CD1c-positive myeloid dendritic cell (primary cell): ENCODE data around the gene MDC1.

Experiments used
- DNase-seq: peaks from one replicate; pipeline ENCODE4 v3.0.0-alpha.2; 2016; ENCODE audit errors: extremely low spot score

MDC1 gene

DNA sequence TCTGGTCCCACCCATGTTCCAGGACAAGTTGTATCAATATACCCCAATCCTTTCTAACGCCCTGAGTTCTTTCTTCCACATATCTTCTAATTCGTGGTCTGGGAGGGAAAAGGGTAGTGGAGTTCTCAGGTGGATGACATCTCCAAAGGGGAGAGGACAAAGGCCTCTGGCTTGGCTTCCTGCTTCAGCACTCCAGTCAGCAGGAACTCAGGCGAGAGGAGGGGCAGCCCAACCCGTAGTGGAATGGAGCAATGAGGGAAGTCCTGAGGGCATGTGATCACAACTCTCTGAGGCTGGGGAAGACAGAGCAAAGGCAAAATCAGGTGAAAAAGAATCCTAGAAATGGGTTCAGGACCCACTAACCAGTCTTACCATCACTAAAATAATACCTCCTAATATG, 16.7 kb downstream of the MDC1 start:
- DNase-seq: peak; percentile 61

DNA sequence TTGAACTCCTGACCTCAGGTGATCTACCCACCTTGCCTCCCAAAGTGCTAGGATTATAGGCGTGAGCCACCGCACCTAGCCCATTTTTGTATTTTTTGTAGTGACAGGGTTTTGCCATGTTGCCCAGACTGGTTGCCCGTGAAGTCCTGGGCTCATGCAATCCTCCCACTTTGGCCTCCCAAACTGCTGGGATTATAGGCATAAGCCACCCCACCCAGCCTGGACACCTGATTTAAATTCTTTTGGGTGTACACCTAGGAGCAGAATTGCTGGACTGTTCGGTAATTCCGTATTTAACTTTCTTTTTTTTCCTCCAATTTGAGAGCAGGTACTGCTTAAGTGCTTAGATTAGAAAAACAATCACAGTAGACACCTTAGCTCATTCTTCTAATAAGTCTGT, 20.6 kb downstream of the MDC1 start:
- DNase-seq: no peak

DNA sequence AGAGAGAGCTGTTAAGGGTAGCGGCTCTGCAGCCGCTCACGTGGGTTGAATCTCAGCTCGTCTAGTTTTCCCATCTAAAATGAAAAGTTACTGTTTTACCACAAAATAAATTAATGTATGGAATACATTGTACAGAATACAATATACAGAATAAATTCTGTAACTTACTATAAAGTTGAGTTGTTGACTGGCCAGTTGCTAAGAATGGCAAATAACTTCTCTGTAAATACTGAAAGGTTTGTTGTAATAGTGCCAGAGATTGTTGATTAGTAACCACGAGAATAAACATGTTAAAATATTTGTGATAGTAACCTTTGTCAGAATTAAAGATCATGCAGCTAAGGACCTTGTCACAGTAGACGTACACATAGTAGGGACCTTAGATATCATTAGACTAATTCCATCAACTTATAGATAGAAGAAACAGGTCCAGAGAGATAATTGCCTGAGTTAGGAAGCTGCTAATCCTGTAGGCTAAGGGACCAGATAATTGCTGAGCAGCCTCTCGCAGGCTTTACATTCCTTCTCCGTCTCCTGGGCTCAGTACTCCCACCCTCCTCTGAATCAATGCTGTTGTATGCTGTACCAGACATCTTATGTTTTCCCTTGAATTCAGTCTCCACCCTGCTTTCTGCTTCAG, 25.8 kb downstream of the MDC1 start:
- DNase-seq: no peak

DNA sequence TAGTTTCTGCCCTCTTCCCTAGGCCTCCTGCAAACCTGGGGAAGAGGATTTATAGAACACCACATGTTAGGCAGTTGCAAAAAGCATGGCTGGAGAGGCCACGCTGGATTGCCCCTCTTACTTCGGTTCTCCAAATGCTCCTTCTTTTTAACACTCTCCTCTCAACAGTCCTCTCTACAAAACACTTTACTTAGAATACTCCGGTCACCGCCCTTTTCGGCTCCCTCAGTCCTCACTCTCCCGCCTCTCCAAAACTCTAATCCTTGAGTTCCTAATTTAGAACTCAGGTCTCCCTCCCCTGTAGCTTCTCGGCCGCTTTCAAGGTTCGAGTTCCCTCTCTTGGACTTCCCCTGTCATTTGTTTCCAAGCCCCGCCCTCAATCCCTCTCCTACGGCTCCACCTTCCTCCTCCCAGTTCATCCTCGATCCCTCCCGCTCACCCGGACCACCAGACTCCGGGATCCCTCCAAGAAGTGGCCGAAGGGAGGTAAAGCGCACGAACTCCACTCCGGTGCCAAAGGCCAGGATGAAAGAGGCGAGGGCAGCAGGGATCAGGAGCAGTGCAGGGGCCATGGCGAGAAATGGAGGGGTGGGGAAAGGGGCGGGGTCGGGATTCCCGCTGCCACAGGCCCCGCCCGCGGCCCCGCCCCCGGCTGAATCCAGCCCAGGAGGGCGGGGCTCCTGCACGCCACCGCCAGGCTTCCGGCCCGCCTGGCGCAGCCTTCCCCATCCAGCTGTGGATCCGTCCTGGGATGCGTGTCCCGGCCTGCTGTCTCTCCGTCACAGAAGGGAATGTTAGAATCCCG, 26.5 kb downstream of the MDC1 start, which contains the start of gene NRM:
TSS of gene NRM (minus strand) at position 582 of the 805 bp plus-strand sequence. CDS start at position 572, 10 bp downstream.
- DNase-seq: peak; percentile 91

DNA sequence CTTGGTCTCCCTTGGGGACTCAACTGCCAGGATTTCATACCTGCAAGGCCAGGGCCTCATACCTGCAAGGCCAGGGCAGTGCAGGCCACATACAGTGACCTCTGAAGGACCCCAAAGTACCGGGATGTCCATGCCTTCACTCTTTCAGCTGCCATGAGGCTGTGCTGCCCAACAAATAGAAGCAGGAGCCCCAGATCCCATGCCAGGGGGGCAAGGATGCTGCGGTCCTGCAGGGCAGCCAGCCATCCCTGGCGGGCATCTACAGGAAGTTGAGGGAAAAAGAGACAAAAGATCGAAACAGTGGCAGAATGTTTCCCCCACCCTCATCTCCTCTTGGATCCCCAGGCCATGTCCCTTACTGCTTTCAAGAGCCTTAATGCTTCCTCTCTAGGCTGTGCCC, 27.1 kb downstream of the MDC1 start:
- DNase-seq: no peak

DNA sequence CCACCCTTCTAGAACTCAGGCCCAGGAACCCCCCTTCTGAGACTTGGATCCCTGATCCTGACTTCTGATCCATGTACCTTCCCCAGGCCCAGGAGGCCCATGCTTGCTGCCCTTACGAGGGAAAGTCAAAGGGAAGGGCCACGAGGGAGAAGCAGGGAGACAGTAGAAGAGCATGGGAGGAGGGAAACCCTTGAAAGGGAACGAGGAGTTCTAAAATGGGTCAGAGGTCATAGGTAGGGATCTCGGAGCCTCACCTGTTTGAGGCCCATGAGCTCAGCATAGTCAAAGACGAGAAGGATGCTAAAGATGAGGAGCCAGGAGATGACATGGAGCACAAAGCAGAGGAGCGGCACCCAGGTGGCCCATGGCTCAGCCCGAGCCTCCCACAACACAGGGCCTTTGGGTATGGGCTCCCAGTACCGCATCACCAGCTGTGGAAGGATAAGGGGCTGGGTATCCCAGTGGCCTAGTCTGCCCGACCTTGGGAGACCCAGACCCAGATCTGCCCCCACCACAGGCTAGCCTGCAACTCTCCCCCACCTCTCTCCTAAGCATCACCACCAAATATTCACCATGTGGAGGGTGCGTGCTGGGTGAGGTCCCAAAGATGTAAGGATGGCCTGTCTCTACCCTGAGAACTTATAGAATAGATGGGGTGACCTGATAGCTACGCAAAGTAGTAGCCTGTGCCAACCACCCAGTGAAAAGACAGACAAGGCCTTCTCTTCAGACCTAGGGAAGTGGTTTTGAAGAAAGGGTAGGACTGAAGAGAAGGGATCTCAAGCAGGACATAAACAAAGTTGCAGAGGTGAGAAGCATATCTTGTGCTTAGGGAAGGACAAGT, 27.8 kb downstream of the MDC1 start:
- no peak for DNase-seq

DNA sequence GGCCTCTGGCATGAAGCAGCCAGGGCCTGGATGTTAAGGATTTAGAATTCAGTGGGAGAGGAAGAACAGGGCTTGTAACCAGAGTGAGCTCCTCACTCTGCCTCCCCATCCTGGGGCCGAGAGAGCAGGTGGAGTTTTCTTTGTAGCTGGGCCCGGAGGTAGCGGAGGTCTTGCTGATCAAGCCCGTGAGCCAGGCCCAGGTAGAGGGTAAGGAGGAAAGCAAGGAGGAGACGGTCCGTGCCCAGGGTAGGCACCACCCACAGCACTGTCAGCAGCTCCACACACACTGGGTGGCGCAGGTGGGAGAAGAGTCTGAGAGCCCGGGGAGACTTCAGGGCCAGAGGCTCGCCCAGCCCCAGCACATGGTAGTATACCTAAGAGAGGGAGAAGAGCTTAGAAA, 28.5 kb downstream of the MDC1 start:
- DNase-seq: no peak

DNA sequence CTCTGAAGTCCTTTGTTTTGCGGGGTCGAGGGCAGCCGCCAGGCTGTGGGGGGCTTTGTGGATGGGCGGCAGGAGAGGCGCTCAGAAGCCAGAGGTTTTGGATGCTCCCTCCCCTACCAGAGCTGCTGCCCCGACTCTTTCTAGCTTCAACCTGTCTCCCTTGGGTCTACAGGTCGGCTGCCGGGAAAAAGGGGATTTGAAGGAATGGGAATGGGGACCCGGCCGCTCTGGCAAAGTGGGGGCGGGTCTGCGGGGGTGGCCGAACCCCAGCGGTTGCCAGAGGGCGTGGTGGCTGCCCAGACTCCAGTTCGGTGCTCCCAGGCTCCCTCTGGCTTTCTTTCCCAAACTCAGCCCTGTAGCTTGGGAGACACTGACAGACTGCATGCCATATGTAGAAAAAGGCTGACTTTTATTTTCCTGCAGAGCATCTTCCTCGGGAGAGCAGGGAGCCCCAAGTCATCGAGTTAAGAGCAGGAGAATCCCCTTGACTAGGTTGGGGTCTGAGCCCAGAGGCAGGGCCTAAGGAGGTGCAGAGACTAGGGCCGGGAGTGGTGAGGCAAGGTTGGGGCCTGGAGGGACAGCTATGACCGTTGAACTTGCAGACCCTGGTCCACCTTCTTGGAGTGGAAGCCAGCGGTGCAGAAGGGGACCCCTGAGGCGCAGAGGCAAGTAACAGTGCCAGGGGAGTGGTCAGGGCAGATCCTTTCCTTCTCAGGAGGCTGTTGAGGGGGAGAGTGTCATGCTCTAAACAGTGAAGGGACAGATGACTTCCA, 29.2 kb downstream of the MDC1 start:
- DNase-seq: no peak

DNA sequence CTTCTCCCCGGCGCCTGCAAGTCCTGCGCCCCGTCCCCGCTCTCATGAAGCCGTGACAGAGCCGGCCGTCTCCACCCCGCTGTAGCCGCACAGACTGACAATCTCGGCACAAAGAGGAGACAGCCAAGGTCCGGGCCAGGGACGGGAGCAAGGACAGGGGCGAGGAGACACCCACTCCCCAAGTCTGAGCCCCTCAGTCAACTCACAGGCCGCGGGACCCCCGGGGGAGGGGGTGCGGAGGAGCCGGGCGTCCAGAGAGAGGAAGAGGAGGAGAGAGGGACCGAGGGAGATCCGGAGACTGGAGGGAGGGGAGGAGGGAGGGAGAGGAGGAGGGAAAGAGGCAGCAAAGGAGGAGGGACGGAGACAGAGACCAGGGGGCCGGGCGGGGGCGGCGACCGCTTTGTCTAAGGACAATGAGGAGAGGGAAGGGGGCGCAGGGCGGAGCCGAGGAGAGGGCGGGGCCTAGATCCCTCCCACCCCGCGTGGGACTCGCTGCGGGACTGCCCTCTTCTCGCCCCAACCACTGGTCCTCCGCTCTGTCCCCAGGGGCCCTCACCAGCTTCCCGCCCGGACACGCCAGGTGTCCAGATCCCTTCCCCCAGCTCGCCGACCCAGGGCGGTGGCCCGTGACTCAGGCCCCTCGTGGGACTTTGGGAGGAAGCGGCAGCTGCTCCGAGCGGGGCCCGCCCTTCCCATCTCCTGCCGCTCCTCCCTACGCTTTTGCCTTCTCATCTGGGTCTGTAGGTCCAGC, 30.0 kb downstream of the MDC1 start:
- peak; percentile 95 for DNase-seq

DNA sequence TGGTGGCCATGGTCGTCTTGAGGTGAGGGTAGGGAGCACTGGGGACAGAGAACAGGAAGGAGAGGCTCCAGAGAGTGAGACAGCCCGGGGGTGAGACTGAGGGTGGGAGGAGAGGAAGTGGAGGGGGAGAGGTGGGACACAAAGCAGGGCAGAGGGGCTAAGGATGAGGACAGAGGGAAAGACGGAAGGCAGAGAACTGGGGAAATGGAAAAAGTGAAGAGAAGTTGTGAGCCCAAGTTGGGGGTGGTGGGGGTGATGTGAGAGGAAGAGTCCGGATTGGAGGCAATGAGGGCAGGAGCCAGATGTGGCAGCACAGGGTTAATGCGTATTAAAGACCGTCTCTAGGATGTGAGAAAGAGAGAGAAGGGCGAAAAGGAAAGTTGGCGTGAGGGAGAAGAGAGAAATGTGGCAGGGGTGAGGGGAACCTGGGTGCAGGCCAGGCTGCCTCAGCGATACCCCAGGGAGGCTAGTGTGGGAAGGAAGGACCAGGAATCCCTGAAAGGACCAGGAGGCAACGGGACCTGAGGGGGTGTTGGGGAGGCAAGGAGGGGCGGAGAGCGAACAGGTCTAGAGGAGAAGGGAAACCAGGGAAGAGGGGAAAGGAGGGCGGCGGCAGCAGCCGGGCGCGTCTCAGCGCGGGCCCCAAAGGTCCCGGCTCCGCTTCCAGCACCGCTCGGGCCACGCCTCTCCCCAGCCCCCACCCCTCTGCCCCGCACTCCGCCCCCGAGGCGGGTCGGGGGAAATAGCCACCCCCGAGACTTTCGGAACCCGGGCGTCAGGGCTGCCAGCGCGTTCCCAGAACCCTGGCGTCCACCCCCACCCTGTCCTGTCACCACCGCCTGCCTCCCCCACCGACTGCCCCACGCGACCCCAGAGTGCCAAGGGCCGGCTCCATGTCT, 30.8 kb downstream of the MDC1 start, which contains the start of gene PPP1R18:
TSS of gene PPP1R18 (minus strand) at position 637 of the 899 bp plus-strand sequence. CDS start at position 10, 627 bp downstream.
- DNase-seq: peak; percentile 84

DNA sequence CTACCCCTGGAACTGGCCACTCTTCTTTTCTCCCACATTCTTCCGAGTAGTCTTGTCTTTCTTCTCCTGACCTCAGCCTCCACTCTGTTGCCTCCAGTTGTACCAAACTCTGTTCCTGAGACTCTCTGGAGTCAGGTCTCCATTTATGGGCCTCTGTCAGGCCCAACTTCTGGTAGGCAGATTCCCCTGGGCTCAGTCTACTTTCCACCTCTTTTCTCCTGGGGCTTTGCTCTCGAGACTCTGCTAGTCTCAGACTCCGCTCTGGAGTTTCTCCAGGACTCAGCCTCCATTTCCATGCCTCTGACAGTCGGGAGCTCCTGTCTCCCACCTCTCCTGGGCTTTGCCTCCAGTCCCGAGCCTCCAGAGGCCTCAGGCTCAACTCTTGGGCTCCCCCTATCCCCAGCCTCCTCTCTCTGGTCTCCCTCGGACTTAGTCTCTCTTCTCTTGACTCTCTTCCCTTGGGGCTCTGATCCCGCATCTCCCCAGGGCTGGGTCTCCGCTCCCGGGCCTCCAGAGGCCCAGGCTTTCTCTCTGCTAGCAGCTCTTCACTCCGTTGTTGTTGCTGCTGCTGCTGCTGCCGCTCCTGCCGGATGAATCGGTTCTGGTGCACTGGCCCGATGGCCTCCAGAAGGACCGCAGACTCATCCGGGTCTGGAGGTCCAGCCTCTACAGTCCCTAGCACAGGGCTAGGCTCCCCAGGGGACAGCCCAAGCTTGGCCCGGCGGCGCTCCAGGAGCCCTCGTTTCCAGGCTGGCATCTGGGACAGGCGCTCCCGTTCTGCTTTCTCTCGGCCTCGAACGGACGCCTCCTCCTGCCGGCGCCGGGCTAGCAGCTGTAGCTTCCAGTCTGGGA, 31.7 kb downstream of the MDC1 start:
- no peak for DNase-seq

DNA sequence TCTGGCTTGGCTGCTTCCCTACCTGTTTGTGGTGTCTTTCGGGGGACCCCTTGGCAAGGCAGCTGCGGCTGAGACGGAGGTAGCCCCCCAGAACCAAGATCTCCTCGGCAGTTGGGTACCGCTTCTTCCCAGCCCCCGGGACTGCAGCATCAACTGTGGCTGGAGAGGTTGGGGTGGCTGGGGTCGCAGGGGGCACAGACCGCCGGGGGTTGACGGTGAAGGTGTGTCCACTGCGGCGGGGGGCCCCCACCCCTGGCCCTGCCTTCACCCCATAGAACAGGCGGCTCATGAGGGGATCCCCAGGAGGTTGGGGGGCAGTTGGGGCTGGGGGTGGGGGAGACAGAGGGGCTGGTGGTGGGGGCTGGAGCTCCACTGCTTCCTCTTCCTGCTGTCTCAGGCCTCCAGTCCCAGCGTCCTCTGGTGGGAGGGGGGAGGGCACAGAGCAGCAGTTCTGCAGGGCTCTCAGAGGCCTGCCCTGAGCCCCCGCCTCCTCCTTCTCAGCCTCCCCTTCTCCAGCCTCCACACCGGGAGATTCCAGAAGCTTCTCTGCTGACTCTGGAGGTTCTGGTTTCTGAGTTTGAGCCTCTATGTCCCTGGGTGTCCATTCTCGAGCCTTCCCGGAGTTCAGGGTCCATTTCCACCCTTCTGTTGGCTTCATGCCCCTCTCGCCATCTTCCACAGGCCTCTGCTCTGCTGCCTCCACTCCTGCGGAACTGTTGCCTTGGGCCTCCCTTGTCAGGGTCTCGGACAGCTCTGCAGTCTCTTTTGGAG, 32.5 kb downstream of the MDC1 start:
- DNase-seq: peak; percentile 57

DNA sequence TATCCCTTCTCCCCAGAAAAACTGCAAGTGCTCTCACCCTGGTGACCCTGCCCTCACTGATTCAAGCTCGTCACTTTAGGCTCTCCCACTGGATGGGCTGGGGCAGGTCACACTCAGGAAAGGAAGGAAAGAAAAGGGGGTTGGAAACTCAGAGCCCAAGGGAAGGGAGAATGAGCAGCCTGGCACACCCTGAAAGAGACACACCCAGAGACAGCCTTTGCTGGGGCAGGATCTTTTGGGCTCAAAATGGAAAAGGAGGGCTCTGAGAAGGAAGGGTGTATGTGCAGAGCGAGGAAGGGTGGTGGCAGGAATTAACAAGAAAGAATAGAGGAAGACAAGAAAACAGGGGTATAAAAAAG, 33.1 kb downstream of the MDC1 start:
- no peak for DNase-seq

DNA sequence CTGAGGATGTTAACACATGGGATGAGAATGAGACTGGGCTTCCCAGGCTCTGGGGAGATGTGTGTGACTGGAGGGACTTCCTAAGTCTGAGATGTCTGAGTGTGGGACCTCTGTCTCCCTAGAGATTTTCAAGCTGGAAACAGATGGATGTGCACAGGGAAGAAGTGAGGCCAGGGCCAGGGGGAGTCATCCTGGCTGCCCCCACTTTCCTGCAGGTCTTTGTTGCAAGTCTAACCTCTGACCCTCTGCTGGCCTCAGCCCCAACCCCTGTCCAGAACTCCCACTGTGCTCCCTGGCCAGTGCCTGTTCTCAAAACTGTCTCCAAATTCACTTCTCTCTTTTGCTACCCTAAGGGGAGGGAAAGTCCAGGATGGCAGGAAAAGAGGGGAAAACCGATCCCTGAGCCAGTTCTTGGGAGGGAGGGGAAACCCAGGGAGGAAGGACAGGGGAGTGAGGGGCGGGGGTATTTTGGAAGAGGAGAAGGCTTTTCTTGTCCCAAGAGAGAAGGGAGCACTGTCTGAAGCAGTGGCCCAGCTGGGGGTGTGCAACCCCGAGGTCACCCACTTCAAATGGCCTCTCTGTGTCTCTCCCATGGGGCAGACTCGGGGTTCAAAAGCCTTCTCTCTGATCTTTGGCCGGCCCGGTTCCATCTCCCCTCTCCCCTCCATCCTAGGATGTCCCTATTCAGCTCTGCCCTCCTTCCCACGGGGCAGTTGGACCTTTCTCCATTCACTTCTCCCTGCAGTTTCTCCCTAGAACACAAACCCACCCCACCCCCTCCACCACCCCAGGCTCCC, 33.7 kb downstream of the MDC1 start:
- DNase-seq: peak; percentile 35

DNA sequence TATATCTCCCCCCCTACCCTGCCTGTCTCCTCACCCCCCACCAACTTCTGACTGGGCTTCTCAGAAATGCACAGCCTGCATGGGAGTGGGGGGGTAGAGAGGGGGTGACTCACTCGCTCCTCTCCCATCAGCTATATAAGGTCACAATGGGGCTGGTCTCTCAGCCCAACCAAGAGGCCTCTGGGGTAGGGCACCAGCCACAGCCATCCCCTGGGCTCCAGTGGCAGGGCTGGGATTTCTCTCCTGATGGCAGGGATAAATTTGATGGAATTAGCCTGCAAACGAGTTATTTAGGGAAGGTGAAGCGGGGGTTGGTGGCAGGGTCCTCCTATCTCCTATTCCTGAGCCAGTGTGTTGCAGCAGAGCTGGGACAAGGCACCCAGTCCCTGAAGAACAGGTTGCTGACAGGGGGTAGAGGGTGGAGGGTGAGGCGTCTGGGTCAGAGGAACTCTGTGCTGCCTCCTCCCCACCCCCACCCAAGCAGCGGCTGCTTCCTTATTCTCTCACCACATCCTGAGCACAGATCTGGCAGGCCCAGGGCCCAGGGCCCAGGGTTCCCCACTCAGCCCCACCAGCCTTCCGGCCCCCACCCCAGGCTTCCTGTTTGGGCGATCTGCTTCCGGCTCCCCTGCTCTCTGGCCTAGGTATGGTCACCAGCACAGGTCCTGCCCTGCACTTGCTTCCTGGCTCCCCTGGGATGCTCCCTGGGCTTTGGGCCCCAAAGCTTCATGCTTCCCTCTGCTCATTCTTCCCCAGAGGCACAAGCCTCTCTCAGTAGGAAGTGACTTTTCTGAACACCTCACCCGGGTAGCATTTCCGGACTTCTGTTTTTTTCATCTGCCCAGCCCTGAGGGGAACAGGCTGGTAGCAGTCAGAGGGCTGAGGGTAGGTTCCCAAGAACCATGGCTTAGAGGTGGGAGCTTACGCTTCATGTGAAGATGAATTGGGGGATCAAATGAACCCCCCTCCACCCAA, 34.7 kb downstream of the MDC1 start:
- peak; percentile 83 for DNase-seq

DNA sequence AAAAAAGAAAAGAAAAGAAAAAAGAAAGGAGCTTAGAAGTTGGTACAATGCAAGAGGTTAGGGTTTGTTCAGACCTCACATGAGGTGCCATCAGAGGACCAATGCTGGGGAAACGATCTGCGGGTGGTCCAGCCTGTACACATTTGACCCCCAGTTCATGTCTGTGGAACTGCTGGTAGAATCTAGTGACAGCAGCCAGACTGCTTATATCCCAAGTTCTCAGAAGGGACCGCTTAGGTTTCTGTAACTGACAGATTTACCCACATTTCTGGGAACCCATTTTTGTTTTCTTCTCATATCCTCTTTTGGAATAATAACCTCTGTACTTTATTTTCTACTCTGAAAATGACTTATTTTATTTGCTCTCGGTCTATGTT, 35.3 kb downstream of the MDC1 start:
- no peak for DNase-seq
